NT2/D1 (cell line): ENCODE measurements around the gene EPN2.

Source experiments
- SUZ12 ChIP-seq: IDR thresholded peaks from 2 replicates; pipeline ENCODE4 v1.6.1; 2011; ENCODE audit not compliant: insufficient read length, insufficient read depth; ENCODE audit errors: extremely low read depth
- YY1 ChIP-seq: IDR thresholded peaks from 2 replicates; pipeline ENCODE4 v1.6.1; 2011; ENCODE audit not compliant: insufficient read length, insufficient read depth
- ZNF274 ChIP-seq: IDR thresholded peaks from 2 replicates; pipeline ENCODE4 v1.6.1; 2011; ENCODE audit warnings: mild to moderate bottlenecking, low read depth, low read length

- TF ChIP-seq YY1 (no peak), SUZ12 (no peak), ZNF274 (no peak)
These were observed 68.1 kb downstream of the EPN2 start for GRCh38 chr17:19305256-19305655.
